Heart right ventricle (tissue), 16 donors: ENCODE measurements around the gene SPRED1. TPM values are rescaled to one million over a fixed set of nuclear protein-coding genes. Genes with fewer than 3 reads are reported as not detected.

Source experiments
- ATAC-seq, 8 donors: fragments of 200-7000 bp; cut with Tn5 transposase; one replicate each; pipeline ENCODE4 v1.9.1; 2020; ENCODE audit warnings: mild to moderate bottlenecking in 8 of 8, moderate library complexity in 8 of 8, moderate number of reproducible peaks in 1 of 8
- DNase-seq, 2 donors: peaks; one replicate each; pipeline ENCODE4 v3.0.0-alpha.2; 2020
- H3K27ac ChIP-seq, 10 donors: fragments of 200-600 bp; sonication (generic) in 2 of 10; one replicate each; pipeline versions ENCODE4 v1.5.0 to v1.8.0; 2020 to 2022; ENCODE audit warnings: mild to moderate bottlenecking in 3 of 10
- H3K27me3 ChIP-seq, 7 donors: fragments of 200-600 bp; one replicate each; pipeline ENCODE4 v1.8.0; 2021 to 2022; ENCODE audit warnings: mild to moderate bottlenecking in 2 of 7
- H3K36me3 ChIP-seq, 9 donors: fragments of 200-600 bp; sonication (generic) in 1 of 9; one replicate each; pipeline versions ENCODE4 v1.5.0 to v1.8.0; 2020 to 2022; ENCODE audit warnings: mild to moderate bottlenecking in 2 of 9
- H3K4me1 ChIP-seq, 9 donors: fragments of 200-600 bp; sonication (generic) in 1 of 9; one replicate each; pipeline versions ENCODE4 v1.5.0 to v1.8.0; 2020 to 2022; ENCODE audit warnings: mild to moderate bottlenecking in 4 of 9
- H3K4me3 ChIP-seq, 10 donors: fragments of 200-600 bp; sonication (generic) in 2 of 10; one replicate each; pipeline versions ENCODE4 v1.5.0 to v1.8.0; 2020 to 2022; ENCODE audit warnings: mild to moderate bottlenecking in 7 of 10, moderate library complexity in 2 of 10
- H3K9me3 ChIP-seq, 11 donors: fragments of 200-600 bp in 10 of 11; sonication (generic) in 2 of 11; one replicate each; pipeline versions ENCODE4 v1.5.0 to v1.8.0; 2013 to 2022; ENCODE audit warnings: mild to moderate bottlenecking in 2 of 11, control low read depth in 1 of 11, moderate library complexity in 1 of 11
- CTCF ChIP-seq, 9 donors: fragments of 200-600 bp; sonication (generic) in 2 of 9; IDR thresholded peaks; one replicate each; pipeline versions ENCODE4 v1.5.0 to v1.8.0; 2021 to 2022; ENCODE audit warnings: antibody characterized with exemption in 9 of 9, mild to moderate bottlenecking in 5 of 9, moderate library complexity in 1 of 9
- WGBS, 2 donors: extraction: QIAGEN DNeasy Blood & Tissue Kit; methylation state at CpG; one replicate each; pipeline ENCODE4 v1.1.7; 2013; ENCODE audit warnings: inconsistent platforms in 1 of 2; 5-methylcytosine and 5-hydroxymethylcytosine counted together
- intact Hi-C, 10 donors: fragments of 100-400 bp; cut with DNase I; formaldehyde crosslinking; loops; one replicate each; pipeline versions ENCODE4 v1.11.1 to v1.14.2; 2022
- long read RNA-seq, 3 donors: library from polyadenylated mRNA; unstranded; transcript quantifications; one replicate each; pipeline ENCODE4 v2.0.0, GENCODE V29; 2020 to 2021
- polyA plus RNA-seq, 2 donors: library from polyadenylated mRNA; stranded (reverse); fragments of 200-250 nt; gene quantifications; one replicate each; pipeline ENCODE4 v1.2.3, GENCODE V29; 2013
- total RNA-seq, 10 donors: library from RNA; stranded (reverse); fragmentation: NEBNext Ultra II Directional in 3 of 10; extraction: Animal tissue kit (Norgen Biotek cat#: 25700) in 3 of 10; gene quantifications; one replicate each; pipeline versions ENCODE4 v1.2.1 to v1.2.4, GENCODE V29; 2021 to 2023
- donor health status: Arrhythmogenic right ventricular cardiomyopathy.
- donor health status: ischemic (EF 13 %, LVEDD 7.1; RV severe dilation, severe dysfunction).
- donor health status: healthy with polysubstance abuse.
- donor health status: DM: no; HTN: yes; CAD: no.
- donor health status: DM: no; HTN: no; CAD: no.
- donor health status: ischemic (EF 25% LVEDD 6.9; RV normal size, moderate dysfunction).
- donor health status: ischemic (EF 25% LVEDD 5.7; RV mildly dilated, moderate dysfunction).
- donor health status: healthy.
- donor health status: DM: yes; HTN: yes; CAD: no.
- donor health status: Ischemic cardiomyopathy.
- donor health status: ischemic (EF 35%, LVEDD 5.7; RV mildly dilated, moderate dysfunction).
- donor health status: nonischemic (EF 11% LVEDD 7.7; RV severe dilation, severe dysfunction).
- donor health status: DM: yes; HTN: yes; CAD: no.
- donor health status: PGD.
- donor health status: ischemic (EF 29% LVEDD 5.4; RV normal size, mild dysfunction).
- donor health status: nonischemic (EF 23%, LVEDD 6.1; RV moderate dilation, normal function).

SPRED1 gene
- total RNA-seq (10 to 100 TPM in 3 of 10 donors, 1 to 10 TPM in 7; 6.4 to 20.2 (median 7.6) TPM), polyA plus RNA-seq (1 to 10 TPM; 3.3 to 6.4 TPM)
- long read RNA-seq, donor 1, full-length matches to known transcripts, result 13 of 14 reads
- long read RNA-seq, donor 1, partial matches to known transcripts, result 1 of 14 reads
- long read RNA-seq, donor 1, other reads (novel, unspliced or antisense), result 0 of 14 reads
- long read RNA-seq, donor 2, full-length matches to known transcripts, result 22 of 26 reads
- long read RNA-seq, donor 2, partial matches to known transcripts, result 2 of 26 reads
- long read RNA-seq, donor 2, other reads (novel, unspliced or antisense), result 2 of 26 reads
- long read RNA-seq, donor 3, full-length matches to known transcripts, result 2 of 6 reads
- long read RNA-seq, donor 3, partial matches to known transcripts, result 2 of 6 reads
- long read RNA-seq, donor 3, other reads (novel, unspliced or antisense), result 2 of 6 reads

- ATAC-seq (peak; percentile 61 to 87 (median 76)), DNase-seq (peak; percentile 81 to 84)
- TF ChIP-seq CTCF (IDR thresholded peaks at IDR 0.05), result no peak
- H3K27me3 ChIP-seq, result peaks cover 0 to 3% (median 0%) of the 10 kb centered on the region in 7 donors
- H3K36me3 ChIP-seq, result no peaks in the 10 kb centered on the region
- H3K27ac ChIP-seq, result peak within 1 kb of the TSS; percentile 94 to 100 (median 99)
- peaks cover 0 to 45% (median 38%) of the 10 kb centered on the region in 9 donors for H3K4me1 ChIP-seq
- intact Hi-C loops, result loop anchor here in 7 of 10 donors (2.0 to 10.0 kb wide), 15 partner anchors 45 to 255 kb away; no protein-coding TSS in a partner anchor
- WGBS, 2 donors, result 1% methylated on average over 64 to 75 of the region's 75 CpGs
- no peaks in the 10 kb centered on the region for H3K9me3 ChIP-seq
- peak within 1 kb of the TSS; percentile 73 to 95 (median 90) for H3K4me3 ChIP-seq
These were observed at the start of gene SPRED1 for GRCh38 chr15:38252481-38253350. TSS of gene SPRED1 (plus strand) at chr15:38252836. CDS start at chr15:38253186, 350 bp downstream.

GRCh38 chr15:38205526-38206272, 46.9 kb upstream of the SPRED1 start:
- no peak overlapping the region for H3K4me3 ChIP-seq
- H3K4me1 ChIP-seq, result peaks cover 0 to 59% (median 38%) of the 10 kb centered on the region in 9 donors
- no peak for TF ChIP-seq CTCF (IDR thresholded peaks at IDR 0.05)
- no peak for DNase-seq
- intact Hi-C loops, result loop anchor here in 1 of 10 donors (5.0 kb wide), 1 partner anchor 47 kb away; the partner anchor contains the start of gene SPRED1
- no peaks in the 10 kb centered on the region for H3K9me3 ChIP-seq
- no peak for ATAC-seq
- no peaks in the 10 kb centered on the region for H3K27me3 ChIP-seq
- 67 to 72% methylated on average over 3 of the region's 3 CpGs for WGBS, 2 donors
- no peaks in the 10 kb centered on the region for H3K36me3 ChIP-seq
- H3K27ac ChIP-seq, result peak overlapping the region in 1 of 10 donors; percentile 5

DNA sequence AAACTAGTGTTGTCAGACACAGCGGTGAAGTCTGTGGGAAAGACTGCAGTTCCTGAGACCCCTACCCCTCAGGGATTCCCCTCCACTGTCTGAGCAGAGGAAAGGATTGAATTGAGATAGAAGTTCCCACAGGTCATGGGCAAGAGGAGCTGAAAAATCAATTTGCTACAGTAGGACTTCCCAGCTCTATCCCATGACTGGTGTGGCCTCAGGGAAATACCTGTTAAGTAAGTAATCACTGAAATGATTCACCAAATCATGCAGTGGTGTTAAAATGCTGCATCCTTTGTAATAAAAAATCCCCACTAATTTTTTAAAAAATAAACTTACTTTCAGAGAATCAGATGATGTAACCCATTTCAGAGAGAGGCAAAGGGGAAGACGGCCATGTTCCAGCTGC, 45.0 kb upstream of the SPRED1 start:
- Histone ChIP-seq H3K36me3 (no peaks in the 10 kb centered on the region), H3K4me1 (peaks cover 0 to 43% (median 30%) of the 10 kb centered on the region in 9 donors), H3K27ac (peak overlapping the region in 2 of 10 donors; percentile 46 to 65), H3K4me3 (no peak overlapping the region), H3K27me3 (no peaks in the 10 kb centered on the region), H3K9me3 (no peaks in the 10 kb centered on the region)
- DNase-seq, result no peak
- intact Hi-C loops, result loop anchor here in 1 of 10 donors (5.0 kb wide), 1 partner anchor 45 kb away; the partner anchor contains the start of gene SPRED1
- TF ChIP-seq CTCF (IDR thresholded peaks at IDR 0.05), result no peak
- 85 to 90% methylated on average over 2 of the region's 2 CpGs for WGBS, 2 donors
- ATAC-seq, result no peak
